ENCODE data around the gene CD3G. TPM values are rescaled to one million over a fixed set of nuclear protein-coding genes. Genes with fewer than 3 reads are reported as not detected.

Gene CD3G
- total RNA-seq (2021; ENCODE audit: unreplicated experiment), result 0.15 TPM
- not detected for polyA plus RNA-seq (2012; ENCODE audit: insufficient read length)
- not detected for Bru-seq, nascent RNA
- BruChase-seq, experiment 1, labeled RNA remaining after a 2-hour chase, result not detected
- not detected for BruChase-seq, experiment 2, labeled RNA remaining after a 6-hour chase
- long read RNA-seq, result 0 reads

DNA sequence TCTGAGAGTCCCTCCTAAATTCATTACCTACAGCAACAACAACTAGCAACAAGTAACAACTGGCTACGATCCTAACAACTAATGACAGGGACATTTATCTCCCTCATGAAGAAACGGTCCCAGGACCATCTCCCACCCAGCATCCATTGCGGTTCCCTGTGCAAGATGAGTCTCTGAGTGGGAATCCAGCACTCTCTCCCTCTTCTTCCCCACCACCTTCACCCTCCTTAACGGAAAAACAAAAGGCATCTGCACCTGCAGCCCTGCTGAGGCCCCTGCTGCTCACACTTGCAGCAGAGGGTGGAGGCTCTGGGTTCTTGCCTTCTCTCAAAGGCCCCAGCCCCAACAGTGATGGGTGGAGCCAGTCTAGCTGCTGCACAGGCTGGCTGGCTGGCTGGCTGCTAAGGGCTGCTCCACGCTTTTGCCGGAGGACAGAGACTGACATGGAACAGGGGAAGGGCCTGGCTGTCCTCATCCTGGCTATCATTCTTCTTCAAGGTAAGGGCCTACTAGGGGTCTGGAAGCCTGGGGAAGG is at the start of gene CD3G:
Gene CD3G (plus strand): TSS at position 364 of the 535 bp plus-strand sequence. CDS start 80 bp downstream, at position 444.
- ChIA-PET CTCF (no interaction called here), POLR2A (no interaction called here)
- Histone ChIP-seq H3K27me3 (ENCODE audit: control insufficient read depth, insufficient read depth, low read length) (peaks cover 14% of the 10 kb centered on the region), H3K9me3 (ENCODE audit: control insufficient read depth, insufficient read depth, low read depth, low read length) (no peaks in the 10 kb centered on the region), H3K27ac (ENCODE audit: low read length) (no peak within 1 kb of the TSS), H3K4me3 (ENCODE audit: low read depth in 2 of 2, low read length in 2 of 2) (no peak within 1 kb of the TSS), H3K4me1 (ENCODE audit: control insufficient read depth, insufficient read depth, low read length) (no peaks in the 10 kb centered on the region), H3K36me3 (ENCODE audit: control insufficient read depth, insufficient read depth, low read length) (no peaks in the 10 kb centered on the region)
- in situ Hi-C loops (cut with HindIII; ENCODE audit: low pct_unique_long_range_greater_than_20kb, low sequenced_read_pairs), result no loop called here
- ATAC-seq (no peak), DNase-seq (ENCODE audit: low read depth, low spot score) (no peak)
- BruUV-seq (replicated peaks), result no TSS peak
- no peak for TF ChIP-seq TCF7L2 (IDR thresholded peaks at IDR 0.05; ENCODE audit: low read depth, low read length)
- intact Hi-C loops (cut with micrococcal nuclease; ENCODE audit: unreplicated experiment), result no loop called here

DNA sequence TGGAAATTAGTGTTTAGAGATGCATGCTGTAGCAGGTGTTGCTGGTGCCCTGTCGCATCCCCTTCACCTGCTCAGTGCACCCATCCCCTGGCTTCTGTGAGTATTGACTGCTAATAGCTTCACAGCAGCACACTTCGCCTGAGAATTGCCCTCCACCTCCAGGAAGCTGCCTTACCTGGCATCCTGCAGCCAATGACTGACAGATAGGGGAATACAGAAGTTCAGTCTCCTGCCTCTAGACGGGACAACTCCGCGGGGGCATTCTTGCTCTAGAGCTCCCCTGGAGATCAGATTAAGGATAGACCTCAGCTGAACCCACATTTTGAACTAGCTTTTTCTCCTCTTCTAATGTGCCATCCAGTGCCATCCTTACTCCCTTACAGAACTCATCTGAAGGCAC is 48.9 kb upstream of the CD3G start:
- intact Hi-C loops (cut with micrococcal nuclease; ENCODE audit: unreplicated experiment), result no loop called here
- no peaks in the 10 kb centered on the region for H3K9me3 ChIP-seq (ENCODE audit: control insufficient read depth, insufficient read depth, low read depth, low read length)
- ChIA-PET CTCF (interaction anchor here (0.6 to 1.2 kb wide), 3 partner anchors 23 to 136 kb away, joined by 3 to 5 read pairs (median 5); no protein-coding TSS in a partner anchor), POLR2A (interaction anchor here (0.6 kb wide), 1 partner anchor 71 kb away, joined by 3 read pairs; no protein-coding TSS in a partner anchor)
- in situ Hi-C loops (cut with HindIII; ENCODE audit: low pct_unique_long_range_greater_than_20kb, low sequenced_read_pairs), result no loop called here
- no peak overlapping the region for H3K4me3 ChIP-seq (ENCODE audit: low read depth in 2 of 2, low read length in 2 of 2)
- TF ChIP-seq TCF7L2 (IDR thresholded peaks at IDR 0.05; ENCODE audit: low read depth, low read length), result no peak
- TF ChIP-seq, protein P1, sequence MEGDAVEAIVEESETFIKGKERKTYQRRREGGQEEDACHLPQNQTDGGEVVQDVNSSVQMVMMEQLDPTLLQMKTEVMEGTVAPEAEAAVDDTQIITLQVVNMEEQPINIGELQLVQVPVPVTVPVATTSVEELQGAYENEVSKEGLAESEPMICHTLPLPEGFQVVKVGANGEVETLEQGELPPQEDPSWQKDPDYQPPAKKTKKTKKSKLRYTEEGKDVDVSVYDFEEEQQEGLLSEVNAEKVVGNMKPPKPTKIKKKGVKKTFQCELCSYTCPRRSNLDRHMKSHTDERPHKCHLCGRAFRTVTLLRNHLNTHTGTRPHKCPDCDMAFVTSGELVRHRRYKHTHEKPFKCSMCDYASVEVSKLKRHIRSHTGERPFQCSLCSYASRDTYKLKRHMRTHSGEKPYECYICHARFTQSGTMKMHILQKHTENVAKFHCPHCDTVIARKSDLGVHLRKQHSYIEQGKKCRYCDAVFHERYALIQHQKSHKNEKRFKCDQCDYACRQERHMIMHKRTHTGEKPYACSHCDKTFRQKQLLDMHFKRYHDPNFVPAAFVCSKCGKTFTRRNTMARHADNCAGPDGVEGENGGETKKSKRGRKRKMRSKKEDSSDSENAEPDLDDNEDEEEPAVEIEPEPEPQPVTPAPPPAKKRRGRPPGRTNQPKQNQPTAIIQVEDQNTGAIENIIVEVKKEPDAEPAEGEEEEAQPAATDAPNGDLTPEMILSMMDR (IDR thresholded peaks at IDR 0.05), result no peak
- no peak for TF ChIP-seq SIN3A (IDR thresholded peaks at IDR 0.05; ENCODE audit: borderline replicate concordance, insufficient read depth, low read depth, low read length)
- no peak for TF ChIP-seq REST (IDR thresholded peaks at IDR 0.05; ENCODE audit: insufficient read depth in 1 of 2, low read depth in 2 of 2, low read length in 1 of 2)
- no peak for TF ChIP-seq POLR2AphosphoS5 (IDR thresholded peaks at IDR 0.05; ENCODE audit: low read depth, low read length)
- H3K27ac ChIP-seq (ENCODE audit: low read length), result no peak overlapping the region
- H3K36me3 ChIP-seq (ENCODE audit: control insufficient read depth, insufficient read depth, low read length), result no peaks in the 10 kb centered on the region
- BruUV-seq (replicated peaks), result no TSS peak
- peaks cover 6% of the 10 kb centered on the region for H3K27me3 ChIP-seq (ENCODE audit: control insufficient read depth, insufficient read depth, low read length)
- no peak for ATAC-seq
- no peak for DNase-seq (ENCODE audit: low read depth, low spot score)
- H3K4me1 ChIP-seq (ENCODE audit: control insufficient read depth, insufficient read depth, low read length), result 0 out of 2 replicates have a peak, but pooled peaks cover 3% of the 10 kb centered on the region
